Measurements from ENCODE around the gene CLIC4.
A peak's percentile ranks its signal among the peaks of the same experiment; 100 is the strongest.
"Not testable (repeated sequence)": the region's sequence is repeated elsewhere in the genome, so short reads cannot be mapped to it uniquely, and the experiment has no call there.

CLIC4 gene

DNA sequence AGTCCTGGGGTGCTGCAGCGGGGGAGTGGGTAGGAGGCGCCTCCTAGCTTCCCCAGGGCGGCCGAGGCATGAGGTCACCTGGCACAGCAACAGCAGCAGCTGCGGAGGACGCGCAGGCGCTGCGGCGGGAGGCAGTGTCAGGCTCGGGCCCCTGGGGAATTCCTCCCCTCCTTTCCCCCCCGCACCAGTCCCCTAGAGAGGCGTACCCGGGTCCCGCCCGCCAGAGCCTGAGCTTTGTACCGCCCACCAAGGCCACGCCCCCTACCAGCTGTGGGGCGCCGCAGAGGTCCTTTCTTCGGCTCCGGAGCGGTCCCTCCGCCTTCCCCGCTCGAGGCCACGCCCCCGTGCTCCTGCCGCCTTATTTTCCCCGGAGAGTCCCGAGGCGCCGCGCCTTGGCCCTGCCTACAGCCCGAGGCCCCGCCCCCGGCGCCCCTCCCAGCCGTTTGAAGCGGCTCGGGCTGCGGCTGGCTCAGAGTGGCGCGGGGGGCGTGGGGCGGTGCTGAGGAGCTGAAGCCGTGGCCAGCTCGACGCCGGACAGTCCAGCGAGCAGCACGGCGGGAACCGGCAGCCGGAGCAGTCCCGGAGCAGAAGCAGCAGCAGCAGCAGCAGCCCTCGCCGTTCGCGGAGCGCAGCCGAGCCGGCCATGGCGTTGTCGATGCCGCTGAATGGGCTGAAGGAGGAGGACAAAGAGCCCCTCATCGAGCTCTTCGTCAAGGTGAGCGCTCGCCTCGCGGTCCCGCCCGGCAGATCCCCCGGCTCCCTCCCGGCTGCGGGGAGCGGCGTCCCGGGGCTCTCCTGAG lies at the start of gene CLIC4:
CLIC4 (plus strand) TSS at position 537 of the 800 bp plus-strand sequence; CDS start at position 644, 107 bp downstream.
- DNase-seq, result peak; percentile 100
- Histone ChIP-seq H3K9me3 (ENCODE audit: insufficient read depth, low read length, severe bottlenecking) (no peaks in the 10 kb centered on the region), H4K20me1 (ENCODE audit: insufficient read depth, low read length) (peaks cover 11% of the 10 kb centered on the region), H2AFZ (ENCODE audit: low read depth, low read length) (peak within 1 kb of the TSS; percentile 74), H3K4me3 (ENCODE audit: low read depth in 1 of 2, low read length in 2 of 2) (peak within 1 kb of the TSS; percentile 68 to 100), H3K4me2 (ENCODE audit: insufficient read depth, low read length) (peak within 1 kb of the TSS; percentile 79), H3K36me3 (ENCODE audit: insufficient read depth, low read length) (peaks cover 2% of the 10 kb centered on the region; the same call in 1 of the 2 replicates), H3K9ac (ENCODE audit: low read depth, low read length) (peak within 1 kb of the TSS; percentile 91), H3K79me2 (ENCODE audit: insufficient read depth, low read length) (peaks cover 49% of the 10 kb centered on the region), H3K4me1 (ENCODE audit: insufficient read depth, low read length) (peaks cover 54% of the 10 kb centered on the region), H3K27ac (ENCODE audit: low read length) (peak within 1 kb of the TSS; percentile 89), H3K27me3 (ENCODE audit: insufficient read depth, low read length, poor library complexity) (peaks cover 4% of the 10 kb centered on the region)
- no peak for TF ChIP-seq EZH2 (IDR thresholded peaks at IDR 0.05; ENCODE audit: borderline replicate concordance, low read depth, low read length, severe bottlenecking)
- TF ChIP-seq, protein P1, sequence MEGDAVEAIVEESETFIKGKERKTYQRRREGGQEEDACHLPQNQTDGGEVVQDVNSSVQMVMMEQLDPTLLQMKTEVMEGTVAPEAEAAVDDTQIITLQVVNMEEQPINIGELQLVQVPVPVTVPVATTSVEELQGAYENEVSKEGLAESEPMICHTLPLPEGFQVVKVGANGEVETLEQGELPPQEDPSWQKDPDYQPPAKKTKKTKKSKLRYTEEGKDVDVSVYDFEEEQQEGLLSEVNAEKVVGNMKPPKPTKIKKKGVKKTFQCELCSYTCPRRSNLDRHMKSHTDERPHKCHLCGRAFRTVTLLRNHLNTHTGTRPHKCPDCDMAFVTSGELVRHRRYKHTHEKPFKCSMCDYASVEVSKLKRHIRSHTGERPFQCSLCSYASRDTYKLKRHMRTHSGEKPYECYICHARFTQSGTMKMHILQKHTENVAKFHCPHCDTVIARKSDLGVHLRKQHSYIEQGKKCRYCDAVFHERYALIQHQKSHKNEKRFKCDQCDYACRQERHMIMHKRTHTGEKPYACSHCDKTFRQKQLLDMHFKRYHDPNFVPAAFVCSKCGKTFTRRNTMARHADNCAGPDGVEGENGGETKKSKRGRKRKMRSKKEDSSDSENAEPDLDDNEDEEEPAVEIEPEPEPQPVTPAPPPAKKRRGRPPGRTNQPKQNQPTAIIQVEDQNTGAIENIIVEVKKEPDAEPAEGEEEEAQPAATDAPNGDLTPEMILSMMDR (IDR thresholded peaks at IDR 0.05; ENCODE audit: borderline replicate concordance, extremely low read depth, low read length, poor library complexity, severe bottlenecking), result peak; percentile 53
- peak; percentile 85 for ATAC-seq (ENCODE audit: insufficient read depth, low read depth)

DNA sequence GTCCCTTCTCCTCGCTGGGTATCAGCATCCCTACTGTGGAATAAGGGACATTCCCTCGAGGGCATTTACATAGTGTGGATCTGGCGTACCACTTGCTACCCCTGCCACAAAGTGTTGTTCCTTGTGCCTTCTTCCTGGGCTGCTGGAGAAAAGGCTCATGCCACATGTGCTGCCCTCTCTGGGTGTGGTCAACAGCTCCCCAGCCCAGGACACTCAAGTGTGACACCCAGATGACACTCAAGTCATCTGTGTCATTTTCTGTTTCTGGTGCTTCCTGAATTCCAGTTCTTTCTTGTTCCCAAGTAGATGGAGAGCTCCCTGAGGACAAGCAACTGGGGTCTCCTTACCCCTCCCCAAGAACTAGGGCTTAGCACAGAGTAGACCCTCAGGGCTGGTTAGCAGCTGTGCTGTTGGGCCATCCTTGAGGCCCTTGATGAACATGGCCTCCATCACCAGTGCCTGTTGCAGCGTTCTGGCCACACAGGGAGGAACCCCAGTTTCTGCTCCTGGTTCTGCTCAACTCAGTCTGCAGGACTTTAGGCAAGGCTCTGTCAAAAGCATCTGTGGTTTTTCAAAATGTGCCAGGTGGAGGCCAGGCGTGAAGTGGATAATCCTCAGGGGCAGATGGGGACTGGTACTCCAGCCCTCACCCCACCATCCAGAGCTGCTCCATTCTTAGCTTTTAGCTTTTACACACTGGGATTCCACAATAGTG lies 49.0 kb upstream of the CLIC4 start:
- no peaks in the 10 kb centered on the region for H3K36me3 ChIP-seq (ENCODE audit: insufficient read depth, low read length)
- H3K9me3 ChIP-seq (ENCODE audit: insufficient read depth, low read length, severe bottlenecking), result no peaks in the 10 kb centered on the region
- H3K9ac ChIP-seq (ENCODE audit: low read depth, low read length), result no peak overlapping the region
- H2AFZ ChIP-seq (ENCODE audit: low read depth, low read length), result no peak overlapping the region
- TF ChIP-seq, protein P1 (IDR thresholded peaks at IDR 0.05; ENCODE audit: borderline replicate concordance, extremely low read depth, low read length, poor library complexity, severe bottlenecking), result no peak
- TF ChIP-seq EZH2 (IDR thresholded peaks at IDR 0.05; ENCODE audit: borderline replicate concordance, low read depth, low read length, severe bottlenecking), result no peak
- no peak overlapping the region for H3K4me2 ChIP-seq (ENCODE audit: insufficient read depth, low read length)
- no peaks in the 10 kb centered on the region for H3K4me1 ChIP-seq (ENCODE audit: insufficient read depth, low read length)
- ATAC-seq (ENCODE audit: insufficient read depth, low read depth) (no peak), DNase-seq (no peak)
- no peak overlapping the region for H3K4me3 ChIP-seq (ENCODE audit: low read depth in 1 of 2, low read length in 2 of 2)
- H3K27me3 ChIP-seq (ENCODE audit: insufficient read depth, low read length, poor library complexity), result no peaks in the 10 kb centered on the region
- H3K79me2 ChIP-seq (ENCODE audit: insufficient read depth, low read length), result no peaks in the 10 kb centered on the region
- no peaks in the 10 kb centered on the region for H4K20me1 ChIP-seq (ENCODE audit: insufficient read depth, low read length)
- H3K27ac ChIP-seq (ENCODE audit: low read length), result no peak overlapping the region

DNA sequence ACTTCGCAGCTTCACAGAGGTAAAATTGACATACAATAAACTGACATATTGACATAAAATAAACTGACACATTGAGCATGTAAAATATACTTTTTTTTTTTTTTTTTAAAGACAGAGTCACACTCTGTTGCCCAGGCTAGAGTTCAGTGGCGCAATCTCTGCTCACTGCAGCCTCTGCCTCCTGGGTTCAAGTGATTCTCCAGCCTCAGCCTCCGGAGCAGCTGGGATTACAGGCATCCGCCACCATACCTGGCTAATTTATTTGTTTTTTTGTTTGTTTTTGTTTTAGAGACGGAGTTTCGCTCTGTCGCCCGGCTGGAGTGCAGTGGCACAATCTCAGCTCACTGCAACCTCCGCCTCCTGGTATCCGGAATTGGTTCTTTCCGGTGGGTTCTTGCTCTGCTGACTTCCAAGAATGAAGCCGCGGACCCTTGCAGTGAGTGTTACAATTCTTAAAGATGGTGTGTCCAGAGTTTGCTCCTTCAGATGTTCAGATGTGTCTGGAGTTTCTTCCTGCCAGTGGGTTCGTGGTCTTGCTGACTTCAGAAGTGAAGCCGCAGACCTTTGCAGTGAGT lies 48.4 kb upstream of the CLIC4 start:
- ATAC-seq (ENCODE audit: insufficient read depth, low read depth) (no peak), DNase-seq (no peak)
- H3K27ac ChIP-seq (ENCODE audit: low read length), result no peak overlapping the region
- H3K9ac ChIP-seq (ENCODE audit: low read depth, low read length), result no peak overlapping the region
- no peaks in the 10 kb centered on the region for H3K9me3 ChIP-seq (ENCODE audit: insufficient read depth, low read length, severe bottlenecking)
- no peaks in the 10 kb centered on the region for H4K20me1 ChIP-seq (ENCODE audit: insufficient read depth, low read length)
- H3K36me3 ChIP-seq (ENCODE audit: insufficient read depth, low read length), result no peaks in the 10 kb centered on the region
- TF ChIP-seq EZH2 (IDR thresholded peaks at IDR 0.05; ENCODE audit: borderline replicate concordance, low read depth, low read length, severe bottlenecking), result no peak
- TF ChIP-seq, protein P1 (IDR thresholded peaks at IDR 0.05; ENCODE audit: borderline replicate concordance, extremely low read depth, low read length, poor library complexity, severe bottlenecking), result no peak
- no peak overlapping the region for H3K4me2 ChIP-seq (ENCODE audit: insufficient read depth, low read length)
- H3K27me3 ChIP-seq (ENCODE audit: insufficient read depth, low read length, poor library complexity), result no peaks in the 10 kb centered on the region
- H2AFZ ChIP-seq (ENCODE audit: low read depth, low read length), result no peak overlapping the region
- H3K4me3 ChIP-seq (ENCODE audit: low read depth in 1 of 2, low read length in 2 of 2), result no peak overlapping the region
- H3K4me1 ChIP-seq (ENCODE audit: insufficient read depth, low read length), result no peaks in the 10 kb centered on the region
- no peaks in the 10 kb centered on the region for H3K79me2 ChIP-seq (ENCODE audit: insufficient read depth, low read length)

DNA sequence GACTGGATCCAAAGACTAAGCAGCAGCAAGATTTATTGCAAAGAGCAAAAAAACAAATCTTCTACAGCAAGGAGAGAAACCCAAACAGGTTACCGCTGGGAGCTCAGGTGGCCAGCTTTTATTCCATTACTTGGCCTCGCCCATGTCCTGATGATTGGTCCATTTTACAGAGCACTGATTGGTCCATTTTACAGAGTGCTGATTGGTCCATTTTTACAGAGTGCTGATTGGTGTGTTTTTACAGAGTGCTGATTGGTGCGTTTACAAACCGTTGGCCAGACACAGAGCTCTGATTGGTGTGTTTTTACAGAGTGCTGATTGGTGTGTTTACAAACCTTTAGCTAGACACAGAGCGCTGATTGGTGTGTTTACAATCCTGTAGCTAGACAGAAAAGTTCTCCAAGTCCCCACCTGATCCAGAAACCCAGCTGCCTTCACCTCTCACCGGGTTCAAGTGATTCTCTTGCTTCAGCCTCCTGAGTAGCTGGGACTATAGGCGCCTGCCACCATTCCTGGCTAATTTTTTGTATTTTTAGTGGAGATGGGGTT lies 47.7 kb upstream of the CLIC4 start:
- not testable (repeated sequence) for H2AFZ ChIP-seq (ENCODE audit: low read depth, low read length); H3K4me2 ChIP-seq (ENCODE audit: insufficient read depth, low read length); ATAC-seq (ENCODE audit: insufficient read depth, low read depth); H3K9ac ChIP-seq (ENCODE audit: low read depth, low read length); H3K9me3 ChIP-seq (ENCODE audit: insufficient read depth, low read length, severe bottlenecking); H3K79me2 ChIP-seq (ENCODE audit: insufficient read depth, low read length); H3K27me3 ChIP-seq (ENCODE audit: insufficient read depth, low read length, poor library complexity); H3K36me3 ChIP-seq (ENCODE audit: insufficient read depth, low read length); H3K27ac ChIP-seq (ENCODE audit: low read length); DNase-seq; H3K4me3 ChIP-seq (ENCODE audit: low read depth in 1 of 2, low read length in 2 of 2); H3K4me1 ChIP-seq (ENCODE audit: insufficient read depth, low read length); H4K20me1 ChIP-seq (ENCODE audit: insufficient read depth, low read length)

DNA sequence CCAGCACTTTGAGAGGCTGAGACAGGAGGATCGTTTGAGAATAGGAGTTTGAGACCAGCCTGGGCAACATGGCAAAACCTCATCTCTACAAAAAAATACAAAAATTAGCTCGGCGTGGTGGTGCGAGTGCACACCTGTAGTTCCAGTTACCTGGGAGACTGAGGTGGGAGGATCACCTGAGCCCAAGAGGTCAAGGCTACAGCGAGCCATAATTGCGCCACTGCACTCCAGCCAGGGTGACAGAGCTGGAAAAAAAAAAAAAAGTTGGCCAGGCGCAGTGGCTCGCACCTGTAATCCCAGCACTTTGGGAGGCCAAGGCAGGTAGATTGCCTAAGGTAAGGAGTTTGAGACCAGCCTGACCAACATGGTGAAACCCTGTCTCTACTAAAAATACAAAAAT lies 46.9 kb upstream of the CLIC4 start:
- DNase-seq; H2AFZ ChIP-seq (ENCODE audit: low read depth, low read length); H3K4me2 ChIP-seq (ENCODE audit: insufficient read depth, low read length); H3K79me2 ChIP-seq (ENCODE audit: insufficient read depth, low read length); H3K9ac ChIP-seq (ENCODE audit: low read depth, low read length); H3K36me3 ChIP-seq (ENCODE audit: insufficient read depth, low read length); H3K4me1 ChIP-seq (ENCODE audit: insufficient read depth, low read length); H3K9me3 ChIP-seq (ENCODE audit: insufficient read depth, low read length, severe bottlenecking); H3K27ac ChIP-seq (ENCODE audit: low read length); H3K4me3 ChIP-seq (ENCODE audit: low read depth in 1 of 2, low read length in 2 of 2); H4K20me1 ChIP-seq (ENCODE audit: insufficient read depth, low read length); ATAC-seq (ENCODE audit: insufficient read depth, low read depth); H3K27me3 ChIP-seq (ENCODE audit: insufficient read depth, low read length, poor library complexity): not testable (repeated sequence)
